Brain (organoid and tissue), 1 donor: ENCODE data around the gene CCDC198. TPM values are rescaled to one million over a fixed set of nuclear protein-coding genes. Genes with fewer than 3 reads are reported as not detected.

Experiments used
- polyA plus RNA-seq: library from polyadenylated mRNA; stranded (reverse); fragments of 350-450 nt; fragmentation: Illumina TruSeq; extraction: RNeasy Lipid Tissue Mini Kit (QIAGEN cat#74804); gene quantifications from one replicate; pipeline ENCODE4 v1.2.3, GENCODE V29; 2015; ENCODE audit warnings: low read depth, low replicate concordance; ENCODE audit not compliant: insufficient read depth

CCDC198 gene
- polyA plus RNA-seq, 1 donor from 2014 or later: not detected

Other genes starting within 250 kb of the CCDC198 start
- 24.0 TPM for gene EXOC5, start 225.0 kb downstream of the CCDC198 start, polyA plus RNA-seq
- gene AP5M1, start 224.9 kb downstream of the CCDC198 start, polyA plus RNA-seq: 20.5 TPM
- 8.8 TPM for gene NAA30, start 103.3 kb downstream of the CCDC198 start, polyA plus RNA-seq